Stimulated activated CD8-positive, alpha-beta memory T cell treated with anti-CD3 and anti-CD28 coated beads, Interleukin-12 subunit alpha, Interleukin-12 subunit beta, amount 100 ng/mL, for 24 hours (primary cell): ENCODE measurements around the gene CLCNKA.

ENCODE experiments used
- DNase-seq: peaks from one replicate; pipeline ENCODE4 v3.0.0-alpha.2; 2020; ENCODE audit errors: extremely low read depth

CLCNKA gene

DNA sequence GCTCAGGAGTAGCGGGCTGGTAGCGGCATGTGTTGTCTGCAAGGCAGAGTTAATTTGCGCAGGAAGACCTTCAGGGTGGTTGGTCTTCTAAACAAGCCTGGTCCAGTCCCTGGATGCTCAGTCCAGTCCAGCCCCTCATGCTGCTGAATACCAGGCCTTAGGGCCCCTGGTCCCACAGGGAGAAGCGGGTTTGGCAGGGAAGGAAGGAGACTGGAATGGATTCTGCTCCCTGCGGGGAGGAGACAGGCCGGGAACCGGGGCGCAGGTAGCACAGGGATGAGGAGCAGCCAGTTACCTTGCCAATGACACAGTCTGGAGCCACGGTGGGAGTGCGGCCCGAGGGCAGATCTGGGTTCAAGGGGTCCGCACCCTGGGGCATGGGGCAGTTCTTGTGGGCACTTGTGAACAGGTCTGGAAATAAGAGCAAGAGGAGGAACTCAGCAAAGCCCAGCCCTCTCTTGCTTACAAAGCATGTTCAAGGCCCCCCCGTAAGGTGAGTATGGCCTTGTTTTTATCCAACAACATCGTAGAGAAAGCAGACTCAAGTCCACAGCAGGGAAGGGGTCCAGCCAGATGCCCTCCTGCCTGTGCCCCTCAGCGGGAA lies 41.5 kb downstream of the CLCNKA start:
- no peak for DNase-seq

GRCh38 chr1:16063921-16064320 lies 42.1 kb downstream of the CLCNKA start:
- no peak for DNase-seq

DNA sequence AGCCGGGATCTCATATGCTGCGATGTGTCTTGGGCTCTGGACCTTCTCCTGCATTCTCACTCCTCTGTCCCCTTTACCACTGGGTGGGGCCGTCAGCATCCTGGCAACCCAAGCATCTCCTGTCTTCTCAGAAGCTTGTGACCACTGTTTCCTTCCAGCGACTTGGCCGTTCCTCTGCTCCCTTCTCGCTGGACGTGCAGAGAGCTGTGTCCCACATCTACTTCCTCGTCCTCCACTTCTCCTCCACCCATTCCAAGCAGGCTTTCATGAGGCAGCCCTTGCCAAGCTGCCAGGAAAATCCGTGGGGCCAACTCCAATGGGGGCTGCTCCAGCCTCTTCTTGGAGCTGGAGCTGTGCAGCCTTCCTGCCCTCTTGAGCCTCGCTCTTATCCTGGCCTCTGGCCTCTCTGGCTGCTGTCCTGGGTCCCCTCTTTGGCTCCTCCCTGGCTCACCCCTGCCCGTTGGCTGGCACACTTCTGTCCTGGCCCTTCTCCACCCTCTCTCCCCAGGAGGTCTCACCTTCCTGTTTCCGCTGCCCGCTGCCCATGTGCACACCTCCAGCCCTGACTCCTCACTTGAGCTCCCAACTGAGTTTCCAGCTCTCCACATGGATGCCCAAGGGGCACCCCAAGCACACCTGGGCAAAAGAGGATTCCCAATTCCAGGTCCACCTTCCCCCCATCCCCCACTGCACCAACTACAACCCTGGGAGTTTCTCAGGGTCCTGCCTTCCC lies 42.9 kb downstream of the CLCNKA start:
- no peak for DNase-seq

DNA sequence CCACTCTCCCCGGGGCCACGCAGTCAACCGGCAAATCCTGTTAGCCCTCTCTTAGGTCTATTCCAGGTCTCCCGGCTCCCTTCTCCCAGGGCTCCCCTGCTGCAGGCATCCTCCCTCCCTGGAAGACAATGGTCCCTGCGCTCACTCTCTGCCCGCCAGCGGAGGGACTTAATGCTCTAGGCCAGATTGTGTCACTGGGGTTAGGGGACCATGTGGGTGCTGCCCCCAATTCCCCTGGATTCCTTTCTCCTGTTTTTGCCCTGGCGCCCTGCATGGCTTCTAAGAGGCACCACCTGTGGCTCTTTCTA lies 43.4 kb downstream of the CLCNKA start:
- DNase-seq, result no peak

DNA sequence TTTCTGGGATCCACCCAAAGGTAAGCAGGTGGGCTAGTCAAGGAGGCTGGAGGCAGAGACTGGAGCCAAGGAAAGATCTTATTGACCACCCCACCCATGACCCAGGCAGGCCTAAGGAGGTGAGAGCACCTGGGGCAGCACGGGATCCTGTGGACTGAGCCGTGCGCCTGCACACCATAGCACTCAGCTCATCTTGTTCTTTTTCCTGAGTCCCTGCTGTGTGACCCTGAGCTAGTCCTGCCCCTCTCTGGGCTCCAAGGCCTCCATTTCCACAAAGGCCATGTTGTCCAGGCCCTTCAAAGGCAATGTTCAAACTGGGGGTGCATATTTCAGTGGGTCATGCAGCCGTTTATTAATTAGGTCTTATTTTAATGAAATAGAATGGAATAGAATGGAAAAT lies 44.4 kb downstream of the CLCNKA start:
- no peak for DNase-seq

- no peak for DNase-seq
Observed at GRCh38 chr1:16067127-16067768, 45.4 kb downstream of the CLCNKA start.

DNA sequence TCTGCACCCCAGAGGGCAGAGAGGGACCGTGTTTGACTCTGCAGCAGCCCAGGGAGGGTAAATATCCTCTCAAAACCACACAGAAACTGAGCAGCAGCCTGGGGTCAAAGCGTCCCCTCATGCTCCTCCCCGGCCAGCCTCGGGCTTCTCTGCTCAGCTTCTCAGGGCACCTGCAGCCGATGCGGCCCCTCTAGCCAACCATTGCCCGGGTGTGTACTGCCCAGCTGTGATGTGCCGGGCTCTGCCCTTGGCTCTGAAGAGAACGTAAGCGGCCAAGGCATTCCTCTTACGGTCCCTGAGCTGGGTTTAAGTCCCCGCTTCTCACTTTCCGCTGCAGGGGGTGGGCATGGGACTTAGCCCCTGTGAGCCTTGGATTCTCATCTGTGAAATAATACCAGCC lies 46.1 kb downstream of the CLCNKA start:
- no peak for DNase-seq

DNA sequence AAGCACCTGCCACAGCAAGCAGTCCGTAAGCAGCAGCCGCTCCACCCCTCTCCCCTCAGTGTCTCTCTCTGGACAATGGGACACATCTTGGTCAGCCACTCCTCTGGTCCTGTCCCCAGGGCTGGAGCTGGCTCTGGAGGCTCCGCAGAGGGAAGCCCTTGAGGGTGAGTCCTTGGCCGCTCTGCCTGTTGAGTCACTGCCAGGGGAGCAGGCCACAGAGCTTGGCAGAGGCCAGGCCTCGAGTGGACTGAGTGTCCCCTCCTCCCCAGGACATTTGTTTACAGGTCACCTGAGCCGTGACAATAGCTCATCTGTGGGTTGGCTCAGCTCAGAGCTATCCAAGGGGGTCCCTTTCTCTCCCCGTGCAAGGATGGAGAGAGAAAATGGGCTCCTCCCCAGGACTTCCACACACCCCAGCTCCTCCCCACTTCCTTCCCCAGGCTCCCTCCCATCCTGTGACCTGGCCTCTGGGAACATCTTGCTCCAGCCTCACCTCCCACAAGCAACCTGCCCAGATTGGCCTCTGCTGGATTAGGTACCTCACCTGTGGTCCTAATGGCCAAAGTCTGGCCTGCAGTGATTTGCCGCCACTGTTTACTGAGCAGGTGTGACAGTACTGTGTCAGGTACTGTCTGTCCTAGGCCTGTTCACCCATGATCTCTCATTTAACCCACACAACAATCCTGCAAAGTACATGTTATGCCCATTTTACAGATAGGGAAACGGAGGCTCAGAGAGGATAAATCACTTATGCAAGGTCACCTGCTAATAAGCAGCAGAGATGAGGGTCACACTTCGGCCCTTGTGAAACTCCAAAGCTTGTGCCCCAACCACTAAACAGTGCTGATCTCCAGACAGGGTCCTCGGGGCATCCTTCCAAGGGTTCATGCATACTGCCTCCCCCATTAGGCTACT lies 46.8 kb downstream of the CLCNKA start:
- no peak for DNase-seq

- no peak for DNase-seq
Observed at GRCh38 chr1:16070640-16071355, 49.0 kb downstream of the CLCNKA start.

DNA sequence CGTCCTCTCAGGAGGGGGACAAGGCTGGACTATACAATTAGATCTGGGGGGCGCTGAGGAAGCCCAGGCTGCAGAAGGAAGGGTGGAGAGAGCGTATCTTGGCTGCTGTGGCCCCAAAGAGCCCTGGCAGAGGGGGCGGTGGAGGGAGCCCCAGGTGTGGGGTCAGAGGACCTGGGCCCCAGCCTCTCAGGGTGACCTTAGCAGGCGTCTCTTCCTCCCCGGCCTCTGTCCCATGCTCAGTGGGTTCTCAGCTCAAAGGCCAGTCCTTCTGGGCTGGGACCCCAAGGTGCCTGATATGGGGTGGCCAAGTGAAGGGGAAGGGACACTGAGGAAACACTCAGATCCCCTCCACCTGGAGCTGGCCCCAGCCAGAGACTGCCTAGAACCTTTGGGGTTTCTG lies 49.8 kb downstream of the CLCNKA start:
- no peak for DNase-seq

- DNase-seq, result no peak
Observed at GRCh38 chr1:16072095-16072494, 50.3 kb downstream of the CLCNKA start.

- DNase-seq, result no peak
Observed at GRCh38 chr1:16072616-16073484, 51.0 kb downstream of the CLCNKA start.

DNA sequence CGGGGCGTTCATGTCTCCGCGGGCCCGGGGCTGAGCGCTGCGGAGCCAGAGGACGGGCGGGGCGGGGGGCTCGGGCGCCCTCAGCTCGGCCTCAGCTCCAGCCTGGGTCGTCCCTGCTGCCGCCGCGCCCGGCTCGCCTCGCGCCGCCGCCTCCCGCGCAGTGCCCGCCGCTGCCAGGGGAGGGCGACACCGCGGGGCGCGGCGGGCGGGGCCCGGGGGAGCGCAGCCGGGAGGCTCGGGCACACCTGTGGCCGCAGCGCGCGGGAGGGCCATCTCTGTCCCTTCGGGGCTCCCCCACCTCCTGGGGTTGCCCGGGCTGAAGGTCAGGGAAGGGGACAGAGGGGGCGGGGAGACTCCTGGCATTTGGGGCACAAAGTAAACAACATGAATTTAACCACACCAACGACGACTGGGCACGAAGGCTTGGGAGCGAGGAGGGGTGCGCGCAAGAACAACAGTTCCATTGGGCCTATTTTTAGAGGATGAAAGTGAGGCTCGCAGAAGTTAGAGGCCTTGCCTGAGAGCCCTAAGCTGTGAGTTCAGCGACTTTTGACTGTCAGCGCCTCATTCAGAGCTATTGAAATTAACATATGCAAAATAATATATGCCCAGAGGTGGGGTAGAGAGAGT lies 51.8 kb downstream of the CLCNKA start, which contains the start of gene FAM131C:
TSS of gene FAM131C (minus strand) at position 162 of the 630 bp plus-strand sequence. CDS start 209 bp downstream, outside the sequence.
- no peak for DNase-seq

- DNase-seq, result no peak
Observed at GRCh38 chr1:16074217-16074616, 52.4 kb downstream of the CLCNKA start.

GRCh38 chr1:16075337-16076030 lies 53.6 kb downstream of the CLCNKA start:
- DNase-seq, result no peak

DNA sequence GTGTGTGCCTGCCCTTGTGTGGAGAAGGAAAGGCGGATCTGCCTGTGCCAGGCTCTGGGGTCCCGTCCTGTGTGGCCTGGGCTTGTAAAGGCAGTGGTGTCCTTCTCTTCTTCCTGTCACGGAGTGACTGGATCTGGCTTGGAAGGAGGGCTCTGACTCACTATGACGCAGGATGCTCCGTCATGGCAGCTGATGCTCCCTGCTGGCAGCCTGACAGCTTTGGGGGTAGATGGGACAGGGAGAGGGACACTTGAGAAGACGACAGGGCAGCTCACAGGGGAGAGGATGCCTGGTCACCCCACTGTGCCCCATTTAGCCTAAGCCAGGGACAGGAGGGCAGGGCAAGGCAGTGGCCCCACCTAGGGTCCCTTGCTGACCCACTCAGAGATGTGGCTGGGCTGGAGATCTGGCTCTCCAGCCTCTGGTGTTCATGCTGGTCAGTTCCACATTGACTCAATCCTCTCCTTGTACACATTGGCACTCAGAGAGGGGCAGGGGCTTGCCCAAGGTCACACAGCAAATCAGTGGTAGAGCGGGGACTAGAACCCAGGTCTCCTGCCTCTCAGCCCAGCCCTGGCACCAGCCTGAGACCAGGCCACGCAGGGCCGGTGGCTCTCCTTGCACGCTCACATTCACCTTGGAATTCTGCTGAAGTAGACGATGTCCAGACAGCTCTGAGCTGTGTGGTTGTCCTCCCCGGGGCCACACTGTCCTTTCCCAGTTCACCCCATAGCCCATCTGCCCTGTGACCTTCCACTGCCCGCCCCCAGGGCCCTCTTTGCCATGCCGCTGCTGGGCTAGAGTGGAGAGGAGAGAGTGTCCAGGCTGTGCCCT lies 54.4 kb downstream of the CLCNKA start:
- DNase-seq, result no peak

DNA sequence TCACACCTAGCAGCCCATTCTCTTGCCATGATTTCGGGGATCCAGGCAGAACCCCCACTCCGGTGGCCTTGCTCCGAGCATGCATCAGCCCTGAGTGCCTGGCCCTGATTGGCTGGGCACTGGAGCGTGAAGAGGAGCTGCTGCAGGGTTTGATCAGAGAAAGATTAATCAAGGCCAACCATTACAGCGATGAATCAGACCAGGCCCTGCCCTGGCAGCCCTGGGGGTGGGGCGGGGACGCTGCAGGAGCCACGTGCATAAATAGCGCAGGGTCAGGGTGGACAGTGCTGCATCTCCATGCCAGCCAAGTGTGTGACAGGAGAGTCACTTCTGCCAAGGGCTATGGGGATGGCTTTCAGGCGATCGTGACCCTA lies 55.0 kb downstream of the CLCNKA start:
- no peak for DNase-seq

DNA sequence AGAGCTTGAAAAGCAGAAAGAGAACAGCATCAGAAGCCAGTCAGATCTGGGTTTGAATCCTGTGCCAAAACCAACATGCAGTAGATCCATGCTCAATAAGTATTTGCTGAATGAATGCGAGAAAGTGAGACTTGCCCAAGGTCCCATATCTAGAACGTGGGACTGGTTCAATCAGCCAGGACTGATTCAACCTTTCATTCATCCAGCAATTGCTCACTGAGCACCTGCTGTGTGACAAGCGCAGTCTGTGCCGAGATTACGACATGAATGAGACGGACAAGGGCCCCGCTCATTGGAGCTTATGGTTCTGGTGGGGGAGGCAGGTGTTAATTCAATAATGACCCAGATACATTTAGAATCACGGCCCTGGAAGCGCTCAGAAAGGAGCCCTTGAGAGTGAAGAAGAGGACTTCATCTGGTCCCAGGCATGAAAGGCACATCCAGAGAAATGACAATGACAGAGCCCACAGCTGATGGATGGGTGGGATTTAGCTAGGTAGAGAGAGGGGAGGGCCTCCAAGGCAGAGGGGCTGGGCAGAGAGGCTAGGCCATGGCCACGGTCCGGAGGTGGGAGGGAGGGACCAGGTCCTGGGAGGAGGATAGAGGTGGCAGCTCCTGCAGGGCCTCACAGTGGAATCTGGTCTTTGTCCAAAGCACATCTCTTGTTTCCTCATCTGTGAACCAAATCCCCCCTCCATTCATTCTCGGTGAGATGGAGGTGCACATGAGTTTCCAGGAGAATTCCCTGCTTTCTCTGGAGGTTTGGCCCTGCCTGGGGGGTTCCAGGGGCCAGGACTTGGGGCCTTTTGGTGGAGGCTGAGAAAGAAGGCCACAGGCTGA lies 55.8 kb downstream of the CLCNKA start:
- no peak for DNase-seq
